NCI-H446 treated with DMSO at 0.1 percent for 48 hours (cell line): ENCODE data around the gene WDR18.

Experiments used
- DNase-seq: peaks from one replicate; lab custom pipeline; 2025; lab: John Stamatoyannopoulos, UW

WDR18 gene

GRCh38 chr19:991932-992669 is 8.0 kb downstream of the WDR18 start:
- DNase-seq: no peak

- no peak for DNase-seq
These were observed 8.5 kb downstream of the WDR18 start for GRCh38 chr19:992670-993055.

- no peak for DNase-seq
These were observed 9.3 kb downstream of the WDR18 start for GRCh38 chr19:993361-993830.

GRCh38 chr19:993831-994393 is 9.8 kb downstream of the WDR18 start:
- no peak for DNase-seq

- DNase-seq: no peak
These were observed 10.4 kb downstream of the WDR18 start for GRCh38 chr19:994516-994915.

- no peak for DNase-seq
These were observed 11.1 kb downstream of the WDR18 start for GRCh38 chr19:995051-995827.

GRCh38 chr19:996051-996838 is 12.1 kb downstream of the WDR18 start:
- peak; percentile 9 for DNase-seq

- no peak for DNase-seq
These were observed 13.9 kb downstream of the WDR18 start for GRCh38 chr19:998064-998463.

GRCh38 chr19:999379-999719 is 15.2 kb downstream of the WDR18 start:
- no peak for DNase-seq

GRCh38 chr19:1000095-1000494 is 15.9 kb downstream of the WDR18 start, which contains the start of gene GRIN3B:
TSS of gene GRIN3B (plus strand) at chr19:1000419. CDS start at chr19:1000438, 19 bp downstream.
- DNase-seq: no peak

- no peak for DNase-seq
These were observed 16.7 kb downstream of the WDR18 start for GRCh38 chr19:1000591-1001537.

- DNase-seq: no peak
These were observed 17.5 kb downstream of the WDR18 start for GRCh38 chr19:1001538-1002166.

GRCh38 chr19:1002600-1002999 is 18.5 kb downstream of the WDR18 start:
- no peak for DNase-seq

- no peak for DNase-seq
These were observed 19.1 kb downstream of the WDR18 start for GRCh38 chr19:1003283-1003682.

GRCh38 chr19:1004204-1004802 is 20.2 kb downstream of the WDR18 start:
- DNase-seq: no peak

GRCh38 chr19:1004803-1005664 is 20.9 kb downstream of the WDR18 start:
- DNase-seq: no peak

GRCh38 chr19:1006711-1007398 is 22.7 kb downstream of the WDR18 start:
- no peak for DNase-seq

GRCh38 chr19:1007399-1008251 is 23.5 kb downstream of the WDR18 start:
- no peak for DNase-seq
